8988T (cell line): ENCODE data around the gene CLIC3.
A peak's percentile ranks its signal among the peaks of the same experiment; 100 is the strongest.

ENCODE experiments used
- DNase-seq: peaks from one replicate; pipeline ENCODE4 v3.0.0; 2011

Gene CLIC3

GRCh38 chr9:136997830-136998234 is 1.5 kb upstream of the CLIC3 start:
- no peak for DNase-seq

- no peak for DNase-seq
These were observed 1.0 kb upstream of the CLIC3 start for GRCh38 chr9:136997371-136997770.

- peak; percentile 80 for DNase-seq
These were observed 526 bp downstream of the CLIC3 start for GRCh38 chr9:136995772-136996311.

GRCh38 chr9:136995362-136995761 is 1.0 kb downstream of the CLIC3 start:
- no peak for DNase-seq

- no peak for DNase-seq
These were observed 1.5 kb downstream of the CLIC3 start for GRCh38 chr9:136994888-136995230.

GRCh38 chr9:136994180-136994887 is 2.0 kb downstream of the CLIC3 start:
- no peak for DNase-seq

- no peak for DNase-seq
These were observed 3.5 kb downstream of the CLIC3 start for GRCh38 chr9:136992819-136993369.

GRCh38 chr9:136991993-136992818 is 4.2 kb downstream of the CLIC3 start, which contains the start of gene PAXX:
TSS of gene PAXX (plus strand) at chr9:136992422. CDS start at chr9:136992444, 22 bp downstream.
- DNase-seq: peak; percentile 99

- DNase-seq: no peak
These were observed 6.0 kb downstream of the CLIC3 start for GRCh38 chr9:136990242-136990911.

- no peak for DNase-seq
These were observed 7.5 kb downstream of the CLIC3 start for GRCh38 chr9:136988872-136989271.

- no peak for DNase-seq
These were observed 10.5 kb downstream of the CLIC3 start for GRCh38 chr9:136985853-136986252.

GRCh38 chr9:136985027-136985602 is 11.3 kb downstream of the CLIC3 start:
- no peak for DNase-seq

GRCh38 chr9:136984464-136985026 is 11.8 kb downstream of the CLIC3 start:
- DNase-seq: no peak

GRCh38 chr9:136983656-136984314 is 12.6 kb downstream of the CLIC3 start:
- DNase-seq: no peak

GRCh38 chr9:136983167-136983566 is 13.2 kb downstream of the CLIC3 start:
- no peak for DNase-seq

- DNase-seq: no peak
These were observed 13.9 kb downstream of the CLIC3 start, which contains the start of gene LCNL1 for GRCh38 chr9:136982232-136983051. TSS of gene LCNL1 (plus strand) at chr9:136982993. CDS start at chr9:136983587, 594 bp downstream.

GRCh38 chr9:136981588-136982231 is 14.7 kb downstream of the CLIC3 start:
- no peak for DNase-seq

- DNase-seq: no peak
These were observed 15.5 kb downstream of the CLIC3 start for GRCh38 chr9:136980669-136981478.
